IMR-90 (cell line): Measurements from ENCODE around the gene PAWR. TPM values are rescaled to one million over a fixed set of nuclear protein-coding genes. Genes with fewer than 3 reads are reported as not detected.

Source experiments
- ATAC-seq: fragments of 200-7000 bp; cut with Tn5 transposase; 2 replicates; pipeline ENCODE4 v1.9.1; 2020; ENCODE audit warnings: low read depth, mild to moderate bottlenecking, moderate library complexity
- BruUV-seq: library from RNA; stranded (reverse); fragments of 400-500 nt; replicated peaks from 2 replicates; lab custom pipeline; 2021; lab: Mats Ljungman, UMichigan
- CTCF ChIA-PET: fragments of 300-600 bp; formaldehyde crosslinking; extraction: SDS; loops from one replicate; lab custom pipeline; 2021; ENCODE audit warnings: antibody characterized with exemption; lab: Yijun Ruan, JAX
- POLR2A ChIA-PET: fragments of 300-600 bp; sonication (Branson Sonifier 250); formaldehyde crosslinking; loops from one replicate; lab custom pipeline; 2022; ENCODE audit warnings: antibody characterized with exemption; ENCODE audit not compliant: unreplicated experiment; lab: Charles Lee
- DNase-seq: peaks from one replicate; pipeline ENCODE4 v3.0.0; 2013
- H2AFZ ChIP-seq: replicated peaks from 2 replicates; pipeline ENCODE3; 2013; ENCODE audit warnings: low read length, mild to moderate bottlenecking; ENCODE audit not compliant: poor library complexity
- H2AK5ac ChIP-seq: 2 replicates; pipeline ENCODE4 v1.6.1; 2013; ENCODE audit warnings: low read depth, low read length, inconsistent platforms
- H2AK9ac ChIP-seq: replicated peaks from 2 replicates; pipeline ENCODE3; 2013; ENCODE audit warnings: mild to moderate bottlenecking, low read depth, low read length, moderate library complexity; ENCODE audit not compliant: poor library complexity
- H2BK120ac ChIP-seq: 2 replicates; pipeline ENCODE4 v1.6.1; 2013; ENCODE audit warnings: low read depth, low read length, inconsistent platforms
- H2BK15ac ChIP-seq: 3 replicates; pipeline ENCODE4 v1.6.1; 2013; ENCODE audit warnings: low read depth, low read length, inconsistent platforms
- H2BK20ac ChIP-seq: 2 replicates; pipeline ENCODE4 v1.6.1; 2013; ENCODE audit warnings: low read depth, mild to moderate bottlenecking, inconsistent platforms, low read length, moderate library complexity
- H2BK5ac ChIP-seq: 2 replicates; pipeline ENCODE4 v1.6.1; 2013; ENCODE audit warnings: mild to moderate bottlenecking, low read depth, low read length, inconsistent platforms; ENCODE audit not compliant: poor library complexity, severe bottlenecking
- H3K14ac ChIP-seq: replicated peaks from 2 replicates; pipeline ENCODE4 v1.6.1; 2013; ENCODE audit warnings: low read depth, low read length, inconsistent platforms
- H3K18ac ChIP-seq: 2 replicates; pipeline ENCODE4 v1.6.1; 2013; ENCODE audit warnings: low read depth, low read length, control low read depth
- H3K23ac ChIP-seq: 2 replicates; pipeline ENCODE4 v1.6.1; 2013; ENCODE audit warnings: low read depth, low read length, inconsistent platforms
- H3K27ac ChIP-seq: 2 replicates; pipeline ENCODE4 v1.5.1; 2013; ENCODE audit warnings: mild to moderate bottlenecking, control low read depth, low read length; ENCODE audit not compliant: insufficient read depth
- H3K27me3 ChIP-seq: 2 replicates; pipeline ENCODE4 v1.6.1; 2013; ENCODE audit warnings: low read length; ENCODE audit not compliant: control insufficient read depth, insufficient read depth
- H3K36me3 ChIP-seq: 2 replicates; pipeline ENCODE4 v1.6.1; 2013; ENCODE audit warnings: low read length, mixed read lengths; ENCODE audit not compliant: control insufficient read depth, insufficient read depth
- H3K4ac ChIP-seq: 2 replicates; pipeline ENCODE4 v1.6.1; 2013; ENCODE audit warnings: low read depth, low read length, inconsistent platforms
- H3K4me1 ChIP-seq: 2 replicates; pipeline ENCODE4 v1.6.1; 2013; ENCODE audit warnings: low read length, mixed read lengths; ENCODE audit not compliant: control insufficient read depth, insufficient read depth
- H3K4me2 ChIP-seq: 2 replicates; pipeline ENCODE4 v1.6.1; 2013; ENCODE audit warnings: low read depth, mild to moderate bottlenecking, control low read depth, low read length, moderate library complexity
- H3K4me3 ChIP-seq: 2 replicates; pipeline ENCODE4 v1.5.1; 2013; ENCODE audit warnings: low read depth, mild to moderate bottlenecking, control low read depth, low read length, moderate library complexity; ENCODE audit not compliant: insufficient read depth
- H3K56ac ChIP-seq: 2 replicates; pipeline ENCODE4 v1.6.1; 2013; ENCODE audit warnings: low read length, inconsistent platforms; ENCODE audit not compliant: insufficient read depth; ENCODE audit errors: extremely low read depth
- H3K79me1 ChIP-seq, 2 experiments: 2 replicates each; pipeline ENCODE4 v1.6.1; 2013; ENCODE audit warnings: low read length in 2 of 2, inconsistent platforms in 1 of 2, low read depth in 1 of 2
- H3K9ac ChIP-seq: 2 replicates; pipeline ENCODE4 v1.6.1; 2013; ENCODE audit warnings: low read depth, low read length, control low read depth
- H3K9me1 ChIP-seq: 2 replicates; pipeline ENCODE4 v1.6.1; 2013; ENCODE audit warnings: low read length, inconsistent platforms; ENCODE audit not compliant: insufficient read depth
- H3K9me3 ChIP-seq: 2 replicates; pipeline ENCODE4 v1.6.1; 2013; ENCODE audit warnings: low read length; ENCODE audit not compliant: control insufficient read depth, insufficient read depth
- H4K20me1 ChIP-seq: 2 replicates; pipeline ENCODE4 v1.6.1; 2013; ENCODE audit warnings: low read length, inconsistent platforms; ENCODE audit not compliant: insufficient read depth
- H4K5ac ChIP-seq: 2 replicates; pipeline ENCODE4 v1.6.1; 2013; ENCODE audit warnings: mild to moderate bottlenecking, low read depth, low read length, control low read depth
- H4K8ac ChIP-seq, 2 experiments: 2 replicates each; pipeline ENCODE4 v1.6.1; 2013; ENCODE audit warnings: low read depth in 2 of 2, low read length in 2 of 2, control low read depth in 1 of 2, inconsistent platforms in 1 of 2
- H4K91ac ChIP-seq: 2 replicates; pipeline ENCODE4 v1.6.1; 2013; ENCODE audit warnings: low read depth, low read length, inconsistent platforms; ENCODE audit not compliant: insufficient read depth
- BHLHE40 ChIP-seq: fragments of 150-350 bp; IDR thresholded peaks from 2 replicates; pipeline ENCODE4 v1.6.1; 2016; ENCODE audit warnings: mild to moderate bottlenecking, low read depth, low read length
- CEBPB ChIP-seq: IDR thresholded peaks from 2 replicates; pipeline ENCODE4 v1.6.1; 2012; ENCODE audit warnings: low read depth, low read length, improper control_type of control experiment
- CHD1 ChIP-seq: IDR thresholded peaks from 2 replicates; pipeline ENCODE4 v1.6.1; 2012; ENCODE audit warnings: low read depth, low read length, improper control_type of control experiment
- CTCF ChIP-seq: conservative IDR thresholded peaks from 2 replicates; pipeline ENCODE4 v1.5.1; 2012; ENCODE audit warnings: mild to moderate bottlenecking, low read depth, low read length, improper control_type of control experiment
- FOS ChIP-seq: fragments of 150-350 bp; IDR thresholded peaks from 2 replicates; pipeline ENCODE4 v1.6.1; 2016; ENCODE audit warnings: low read depth, low read length
- MXI1 ChIP-seq: IDR thresholded peaks from 2 replicates; pipeline ENCODE4 v1.6.1; 2012; ENCODE audit warnings: low read depth, mild to moderate bottlenecking, low read length, moderate library complexity, borderline replicate concordance
- POLR2A ChIP-seq: IDR thresholded peaks from 2 replicates; pipeline ENCODE4 v1.6.1; 2012; ENCODE audit warnings: mild to moderate bottlenecking, low read depth, low read length
- RAD21 ChIP-seq: IDR thresholded peaks from 2 replicates; pipeline ENCODE4 v1.6.1; 2012; ENCODE audit warnings: low read length, improper control_type of control experiment
- RCOR1 ChIP-seq: IDR thresholded peaks from 2 replicates; pipeline ENCODE4 v1.6.1; 2012; ENCODE audit warnings: mild to moderate bottlenecking, low read length, improper control_type of control experiment; ENCODE audit not compliant: insufficient replicate concordance
- SMC3 ChIP-seq: fragments of 150-350 bp; IDR thresholded peaks from 2 replicates; pipeline ENCODE4 v1.6.1; 2016; ENCODE audit warnings: low read depth, mild to moderate bottlenecking, antibody characterized with exemption, low read length, moderate library complexity
- USF2 ChIP-seq: fragments of 150-350 bp; IDR thresholded peaks from 2 replicates; pipeline ENCODE4 v1.6.1; 2017; ENCODE audit warnings: mild to moderate bottlenecking, antibody characterized with exemption, low read length, low read depth
- WGBS, 2 experiments: methylation state at CpG; one replicate each; pipeline versions ENCODE4 v1.1.5 to v1.1.7; 2013; ENCODE audit warnings: missing lambda C conversion rate in 2 of 2; ENCODE audit not compliant: insufficient read length in 1 of 2; ENCODE audit errors: extremely low coverage in 2 of 2; 5-methylcytosine and 5-hydroxymethylcytosine counted together
- dilution Hi-C: fragments of 300-500 bp; cut with HindIII; formaldehyde crosslinking; loops from one replicate; pipeline ENCODE4 v1.14.3; 2018; ENCODE audit warnings: low sequenced_read_pairs; ENCODE audit not compliant: unreplicated experiment
- in situ Hi-C: fragments of 300-500 bp; cut with MboI; formaldehyde crosslinking; loops from 3 replicates; pipeline ENCODE4 v1.14.3; 2019; ENCODE audit warnings: low sequenced_read_pairs, inconsistent platforms, mixed read lengths
- intact Hi-C: fragments of 100-400 bp; cut with micrococcal nuclease; formaldehyde crosslinking; loops from 2 replicates; pipeline ENCODE4 v1.10.0; 2022
- polyA plus RNA-seq, 3 experiments: library from polyadenylated mRNA; depleted of rRNA; stranded (reverse); fragments of >200 nt; gene quantifications; 2 replicates each; pipeline ENCODE4 v1.2.3, GENCODE V29; 2012; ENCODE audit warnings: low replicate concordance in 1 of 3
- total RNA-seq: library from RNA; depleted of rRNA; stranded (reverse); fragments of >200 nt; gene quantifications from 2 replicates; pipeline ENCODE4 v1.2.3, GENCODE V29; 2012
- TF ChIP-seq, protein P1 (sequence below): fragments of 150-350 bp; IDR thresholded peaks from 2 replicates; pipeline ENCODE4 v1.6.1; 2016; ENCODE audit warnings: low read depth, mild to moderate bottlenecking, low read length, moderate library complexity, borderline replicate concordance

PAWR gene
- total and polyA plus RNA-seq, 2 of the 4 experiments (the other 2 are of a cell fraction): 13.2 to 13.6 TPM

DNA sequence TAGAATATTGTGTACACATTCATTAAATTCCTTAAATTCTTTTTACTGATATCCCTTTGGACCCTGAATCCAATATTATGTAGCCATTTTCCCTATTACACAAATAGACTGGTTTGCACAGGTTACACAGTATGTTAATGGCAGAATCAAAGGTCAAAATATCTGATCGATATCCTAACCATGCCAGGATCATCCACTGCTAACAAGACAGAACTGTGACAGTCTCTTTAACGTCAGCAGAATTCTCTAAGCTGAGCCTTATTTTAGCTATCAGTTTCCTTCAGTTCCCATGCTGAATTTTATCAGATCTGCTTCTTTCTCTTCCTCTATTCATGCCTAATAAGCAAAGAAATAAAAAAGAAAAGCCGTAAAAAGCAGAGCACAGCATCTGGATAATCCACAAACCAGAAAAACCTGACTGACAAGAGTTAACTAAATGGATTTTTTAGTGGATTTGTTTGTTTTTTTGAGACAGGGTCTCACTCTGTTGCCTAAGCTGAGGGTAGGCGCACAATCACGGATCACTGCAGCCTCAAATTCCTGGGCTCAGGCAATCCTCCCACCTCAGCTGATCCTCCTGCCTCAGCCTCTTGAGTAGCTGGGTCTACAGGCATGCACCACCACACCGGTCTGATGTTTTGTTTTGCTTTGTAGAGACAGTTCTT, 130.4 kb downstream of the PAWR start (continued):
- no peak for TF ChIP-seq USF2

- H4K8ac ChIP-seq: no peak overlapping the region; a peak in 2 of 4 replicates
- no peak for TF ChIP-seq BHLHE40
- TF ChIP-seq RAD21: no peak
- TF ChIP-seq CHD1: no peak
- TF ChIP-seq FOS: no peak
- no peak for TF ChIP-seq RCOR1
- no peak for TF ChIP-seq SMC3
- no peak for TF ChIP-seq MXI1
- TF ChIP-seq POLR2A: no peak
- TF ChIP-seq, protein P1, sequence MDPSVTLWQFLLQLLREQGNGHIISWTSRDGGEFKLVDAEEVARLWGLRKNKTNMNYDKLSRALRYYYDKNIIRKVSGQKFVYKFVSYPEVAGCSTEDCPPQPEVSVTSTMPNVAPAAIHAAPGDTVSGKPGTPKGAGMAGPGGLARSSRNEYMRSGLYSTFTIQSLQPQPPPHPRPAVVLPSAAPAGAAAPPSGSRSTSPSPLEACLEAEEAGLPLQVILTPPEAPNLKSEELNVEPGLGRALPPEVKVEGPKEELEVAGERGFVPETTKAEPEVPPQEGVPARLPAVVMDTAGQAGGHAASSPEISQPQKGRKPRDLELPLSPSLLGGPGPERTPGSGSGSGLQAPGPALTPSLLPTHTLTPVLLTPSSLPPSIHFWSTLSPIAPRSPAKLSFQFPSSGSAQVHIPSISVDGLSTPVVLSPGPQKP: no peak
- TF ChIP-seq CTCF: no peak
- no peak for TF ChIP-seq CEBPB
- BruUV-seq: no TSS peak
- intact Hi-C loops (loop anchor here (5.0 to 10.0 kb wide), 4 partner anchors 328 to 1205 kb away; no protein-coding TSS in a partner anchor), in situ Hi-C loops (loop anchor here (5.0 kb wide), 2 partner anchors 178 to 628 kb away; no protein-coding TSS in a partner anchor), dilution Hi-C loops (no loop called here)
- H3K4me1 ChIP-seq: peaks cover 18% of the 10 kb centered on the region
- peaks cover 0 to 10% of the 10 kb centered on the region in 2 experiments; a peak in 1 of 4 replicates for H3K79me1 ChIP-seq
- CTCF ChIA-PET: interaction anchor here (0.7 kb wide), 1 partner anchor 139 kb away, joined by 4 read pairs; no protein-coding TSS in a partner anchor
- H4K5ac ChIP-seq: no peak overlapping the region
- DNase-seq (peak; percentile 35), ATAC-seq (no peak)
- H2AK9ac ChIP-seq: no peak overlapping the region
- peaks cover 1% of the 10 kb centered on the region; the same call in 1 of the 2 replicates for H3K36me3 ChIP-seq
- peak overlapping the region; percentile 21; the same call in 1 of the 2 replicates for H2BK20ac ChIP-seq
- peak overlapping the region; percentile 45; the same call in 1 of the 2 replicates for H2BK120ac ChIP-seq
- H4K91ac ChIP-seq: peak overlapping the region; percentile 48; the same call in 1 of the 2 replicates
- H3K18ac ChIP-seq: peak overlapping the region; percentile 37; the same call in 1 of the 2 replicates
- peak overlapping the region; percentile 53; the same call in 1 of the 2 replicates for H3K14ac ChIP-seq
- no peak overlapping the region for H2AFZ ChIP-seq
- H3K56ac ChIP-seq: no peak overlapping the region
- WGBS, 2 experiments: no CpG with 5 or more reads among the region's 2 CpGs
- no peaks in the 10 kb centered on the region for H3K27me3 ChIP-seq
- no peak overlapping the region for H3K23ac ChIP-seq
- H2AK5ac ChIP-seq: peak overlapping the region; percentile 47; the same call in 1 of the 2 replicates
- H3K4ac ChIP-seq: peak overlapping the region; percentile 66; the same call in 1 of the 2 replicates
- no peaks in the 10 kb centered on the region for H3K9me1 ChIP-seq
- H2BK5ac ChIP-seq: peak overlapping the region; percentile 63
- no peak overlapping the region for H3K9ac ChIP-seq
- POLR2A ChIA-PET: no interaction called here
- H3K9me3 ChIP-seq: peaks cover 4% of the 10 kb centered on the region
- H4K20me1 ChIP-seq: no peaks in the 10 kb centered on the region
- H3K4me2 ChIP-seq: no peak overlapping the region
- H3K4me3 ChIP-seq: no peak overlapping the region
- H2BK15ac ChIP-seq: no peak overlapping the region
- no peak overlapping the region for H3K27ac ChIP-seq
Measured at GRCh38 chr12:79559591-79559990, 131.2 kb downstream of the PAWR start.
